H9 (cell line): Measurements from ENCODE around the gene ORAI3. TPM values are rescaled to one million over a fixed set of nuclear protein-coding genes. Genes with fewer than 3 reads are reported as not detected.

Source experiments
- DNase-seq: peaks from one replicate; pipeline ENCODE4 v3.0.0-alpha.2; 2017
- H2AFZ ChIP-seq: one replicate; pipeline ENCODE4 v1.6.1; 2013; ENCODE audit warnings: mild to moderate bottlenecking, low read length, control low read depth, moderate library complexity
- H2AK5ac ChIP-seq: 2 replicates; pipeline ENCODE4 v1.6.1; 2013; ENCODE audit warnings: low read length, control low read depth, mixed read lengths; ENCODE audit not compliant: insufficient read length
- H2BK120ac ChIP-seq: one replicate; pipeline ENCODE4 v1.6.1; 2013; ENCODE audit warnings: low read depth, mild to moderate bottlenecking, low read length, control low read depth, inconsistent platforms; ENCODE audit not compliant: poor library complexity, severe bottlenecking
- H2BK12ac ChIP-seq: 2 replicates; pipeline ENCODE4 v1.6.1; 2013; ENCODE audit warnings: low read length, control low read depth, mixed read lengths, low read depth; ENCODE audit not compliant: insufficient read length
- H2BK15ac ChIP-seq: 2 replicates; pipeline ENCODE4 v1.6.1; 2013; ENCODE audit warnings: low read depth, low read length, control low read depth
- H2BK20ac ChIP-seq: one replicate; pipeline ENCODE4 v1.6.1; 2013; ENCODE audit warnings: low read depth, mild to moderate bottlenecking, low read length, control low read depth, inconsistent platforms; ENCODE audit not compliant: poor library complexity, severe bottlenecking
- H2BK5ac ChIP-seq: 2 replicates; pipeline ENCODE4 v1.6.1; 2013; ENCODE audit warnings: low read length, control low read depth, mixed read lengths; ENCODE audit not compliant: insufficient read length
- H3K14ac ChIP-seq: 2 replicates; pipeline ENCODE4 v1.6.1; 2013; ENCODE audit warnings: low read length, control low read depth; ENCODE audit not compliant: insufficient read depth
- H3K18ac ChIP-seq: 2 replicates; pipeline ENCODE4 v1.6.1; 2013; ENCODE audit warnings: low read depth, mild to moderate bottlenecking, mixed read lengths, low read length, control low read depth; ENCODE audit not compliant: insufficient read length
- H3K23ac ChIP-seq: 2 replicates; pipeline ENCODE4 v1.6.1; 2013; ENCODE audit warnings: low read length, control low read depth, mixed read lengths, low read depth; ENCODE audit not compliant: insufficient read length
- H3K23me2 ChIP-seq: 2 replicates; pipeline ENCODE4 v1.6.1; 2013; ENCODE audit warnings: low read depth, mild to moderate bottlenecking, mixed read lengths, low read length, control low read depth; ENCODE audit not compliant: insufficient read length, poor library complexity, severe bottlenecking
- H3K27ac ChIP-seq: 2 replicates; pipeline ENCODE4 v1.5.1; 2013; ENCODE audit warnings: low read length, control low read depth, mixed read lengths, low read depth; ENCODE audit not compliant: insufficient read length
- H3K27me3 ChIP-seq: 2 replicates; pipeline ENCODE4 v1.6.1; 2013; ENCODE audit warnings: low read length, control low read depth, inconsistent platforms; ENCODE audit not compliant: insufficient read depth
- H3K4ac ChIP-seq: 2 replicates; pipeline ENCODE4 v1.6.1; 2013; ENCODE audit warnings: low read depth, mild to moderate bottlenecking, control low read depth, inconsistent platforms, low read length, moderate library complexity
- H3K4me1 ChIP-seq: 2 replicates; pipeline ENCODE4 v1.6.1; 2013; ENCODE audit warnings: low read length, control low read depth, inconsistent platforms; ENCODE audit not compliant: insufficient read depth
- H3K4me2 ChIP-seq: 2 replicates; pipeline ENCODE4 v1.6.1; 2013; ENCODE audit warnings: low read length, control low read depth, mixed read lengths; ENCODE audit not compliant: insufficient read length, insufficient read depth
- H3K56ac ChIP-seq: 2 replicates; pipeline ENCODE4 v1.6.1; 2013; ENCODE audit warnings: low read depth, mild to moderate bottlenecking, mixed read lengths, low read length, control low read depth; ENCODE audit not compliant: insufficient read length
- H3K79me1 ChIP-seq: 2 replicates; pipeline ENCODE4 v1.6.1; 2013; ENCODE audit warnings: low read depth, mild to moderate bottlenecking, moderate library complexity, low read length, control low read depth, inconsistent platforms; ENCODE audit not compliant: insufficient read depth, poor library complexity, severe bottlenecking
- H3K79me2 ChIP-seq: 2 replicates; pipeline ENCODE4 v1.6.1; 2013; ENCODE audit warnings: low read length, control low read depth, inconsistent platforms; ENCODE audit not compliant: insufficient read depth
- H3K9ac ChIP-seq: 2 replicates; pipeline ENCODE4 v1.6.1; 2013; ENCODE audit warnings: low read length, control low read depth, mixed read lengths; ENCODE audit not compliant: insufficient read length; ENCODE audit errors: extremely low read depth
- H3K9me3 ChIP-seq: one replicate; pipeline ENCODE4 v1.6.1; 2013; ENCODE audit warnings: low read depth, low read length, inconsistent platforms; ENCODE audit not compliant: control insufficient read depth
- H3T11ph ChIP-seq: one replicate; pipeline ENCODE4 v1.6.1; 2013; ENCODE audit warnings: mild to moderate bottlenecking, low read length, control low read depth, inconsistent platforms
- H4K20me1 ChIP-seq: one replicate; pipeline ENCODE4 v1.6.1; 2013; ENCODE audit not compliant: control insufficient read depth, insufficient read length, insufficient read depth
- H4K5ac ChIP-seq: 2 replicates; pipeline ENCODE4 v1.6.1; 2013; ENCODE audit warnings: low read depth, mild to moderate bottlenecking, mixed read lengths, low read length, control low read depth; ENCODE audit not compliant: insufficient read length
- H4K8ac ChIP-seq: replicated peaks from 2 replicates; pipeline ENCODE4 v1.6.1; 2013; ENCODE audit warnings: low read length, control low read depth, mixed read lengths, low read depth; ENCODE audit not compliant: insufficient read length
- H4K91ac ChIP-seq: 2 replicates; pipeline ENCODE4 v1.6.1; 2013; ENCODE audit warnings: low read depth, mild to moderate bottlenecking, moderate library complexity, mixed read lengths, low read length, control low read depth; ENCODE audit not compliant: insufficient read length
- H3K27ac Mint-ChIP-seq, 3 experiments: 2 replicates in 2 of 3; 3 replicates in 1 of 3; pipeline ENCODE4 v1.8.0; 2020 to 2021; ENCODE audit warnings: mixed read lengths in 3 of 3, mild to moderate bottlenecking in 1 of 3, moderate library complexity in 1 of 3
- H3K27me3 Mint-ChIP-seq: 2 replicates; pipeline ENCODE4 v1.8.0; 2021; ENCODE audit warnings: low read depth, mild to moderate bottlenecking, moderate library complexity, mixed read lengths
- H3K36me3 Mint-ChIP-seq, 3 experiments: 2 replicates in 2 of 3; 3 replicates in 1 of 3; pipeline ENCODE4 v1.8.0; 2020 to 2021; ENCODE audit warnings: low read depth in 3 of 3, mixed read lengths in 3 of 3; ENCODE audit not compliant: insufficient read depth in 1 of 3
- H3K4me1 Mint-ChIP-seq, 2 experiments: 2 replicates each; pipeline ENCODE4 v1.8.0; 2020; ENCODE audit warnings: mixed read lengths in 2 of 2
- H3K4me3 Mint-ChIP-seq, 2 experiments: 2 replicates in 1 of 2; 3 replicates in 1 of 2; pipeline ENCODE4 v1.8.0; 2020 to 2021; ENCODE audit warnings: mild to moderate bottlenecking in 2 of 2, mixed read lengths in 2 of 2, moderate library complexity in 1 of 2
- H3K9me3 Mint-ChIP-seq, 2 experiments: 2 replicates in 1 of 2; 3 replicates in 1 of 2; pipeline ENCODE4 v1.8.0; 2020; ENCODE audit warnings: mild to moderate bottlenecking in 2 of 2, mixed read lengths in 2 of 2, moderate library complexity in 1 of 2
- CTCF ChIP-seq: fragments of 200-600 bp; sonication (generic); conservative IDR thresholded peaks from 3 replicates; pipeline ENCODE4 v1.8.0; 2021; ENCODE audit warnings: antibody characterized with exemption, mild to moderate bottlenecking
- WGBS: extraction: QIAGEN DNeasy Blood & Tissue Kit; methylation state at CpG from one replicate; pipeline ENCODE4 v1.1.7; 2013; ENCODE audit warnings: missing lambda C conversion rate, low lambda C conversion rate, mixed read lengths; ENCODE audit not compliant: insufficient read length; ENCODE audit errors: extremely low coverage; 5-methylcytosine and 5-hydroxymethylcytosine counted together
- total RNA-seq: library from RNA; stranded (reverse); gene quantifications from 2 replicates; pipeline ENCODE4 v1.2.1, GENCODE V29; 2021

ORAI3 gene
- total RNA-seq, 1 experiment from 2014 or later = 6.9 TPM

GRCh38 chr16:30987581-30988190 lies 38.8 kb downstream of the ORAI3 start:
- no peak overlapping the region for H3K9ac ChIP-seq
- no peak overlapping the region for H3T11ph ChIP-seq
- no peak overlapping the region for H4K91ac ChIP-seq
- no peak overlapping the region for H3K4me2 ChIP-seq
- H3K79me1 ChIP-seq = no peaks in the 10 kb centered on the region
- H3K18ac ChIP-seq = no peak overlapping the region
- H3K4me3 Mint-ChIP-seq = no peak overlapping the region
- no peak overlapping the region for H3K27ac ChIP-seq
- H3K4me1 ChIP-seq = no peaks in the 10 kb centered on the region
- H4K8ac ChIP-seq = no peak overlapping the region
- H2BK12ac ChIP-seq = no peak overlapping the region
- H3K36me3 Mint-ChIP-seq = peaks cover 2 to 23% (median 15%) of the 10 kb centered on the region in 3 experiments; a peak in 6 of 7 replicates
- no peak overlapping the region for H2BK20ac ChIP-seq
- H2BK5ac ChIP-seq = no peak overlapping the region
- no peak for TF ChIP-seq CTCF
- no peak for DNase-seq
- no peaks in the 10 kb centered on the region for H3K9me3 Mint-ChIP-seq
- H2AFZ ChIP-seq = no peak overlapping the region
- no peak overlapping the region for H4K5ac ChIP-seq
- no peaks in the 10 kb centered on the region for H3K23me2 ChIP-seq
- H3K79me2 ChIP-seq = no peaks in the 10 kb centered on the region
- peaks cover 5 to 10% of the 10 kb centered on the region in 2 experiments for H3K4me1 Mint-ChIP-seq
- H3K27me3 Mint-ChIP-seq = no peaks in the 10 kb centered on the region; the same call in 1 of the 2 replicates
- no peak overlapping the region for H2AK5ac ChIP-seq
- H3K9me3 ChIP-seq = no peaks in the 10 kb centered on the region
- H3K27me3 ChIP-seq = no peaks in the 10 kb centered on the region
- H4K20me1 ChIP-seq = no peaks in the 10 kb centered on the region
- H2BK120ac ChIP-seq = no peak overlapping the region
- H3K27ac Mint-ChIP-seq = no peak overlapping the region
- H3K4ac ChIP-seq = no peak overlapping the region
- no CpG with 5 or more reads among the region's 30 CpGs for WGBS
- H3K23ac ChIP-seq = no peak overlapping the region
- H3K14ac ChIP-seq = no peak overlapping the region
- no peak overlapping the region for H3K56ac ChIP-seq
- H2BK15ac ChIP-seq = no peak overlapping the region
